GM19238 (cell line): ENCODE data around the gene CERS6.
A peak's percentile ranks its signal among the peaks of the same experiment; 100 is the strongest.

Experiments
- DNase-seq: peaks from one replicate; pipeline ENCODE4 v3.0.0; 2011; ENCODE audit warnings: low spot score; ENCODE audit not compliant: insufficient read length

CERS6 gene

GRCh38 chr2:168565512-168565911 lies 109.4 kb downstream of the CERS6 start:
- DNase-seq: no peak

GRCh38 chr2:168566974-168567665 lies 111.0 kb downstream of the CERS6 start:
- no peak for DNase-seq

- no peak for DNase-seq
These were observed 111.8 kb downstream of the CERS6 start for GRCh38 chr2:168567836-168568235.

GRCh38 chr2:168568476-168569267 lies 112.6 kb downstream of the CERS6 start:
- DNase-seq: no peak

- no peak for DNase-seq
These were observed 115.0 kb downstream of the CERS6 start for GRCh38 chr2:168571061-168571460.

GRCh38 chr2:168573128-168573903 lies 117.2 kb downstream of the CERS6 start:
- no peak for DNase-seq

- no peak for DNase-seq
These were observed 119.0 kb downstream of the CERS6 start for GRCh38 chr2:168574856-168575630.

GRCh38 chr2:168577885-168578284 lies 121.8 kb downstream of the CERS6 start:
- DNase-seq: no peak

- no peak for DNase-seq
These were observed 127.1 kb downstream of the CERS6 start for GRCh38 chr2:168583064-168583709.

GRCh38 chr2:168583710-168584521 lies 127.8 kb downstream of the CERS6 start:
- no peak for DNase-seq

GRCh38 chr2:168584911-168585310 lies 128.8 kb downstream of the CERS6 start:
- peak; percentile 7 for DNase-seq

- DNase-seq: no peak
These were observed 129.6 kb downstream of the CERS6 start for GRCh38 chr2:168585700-168586099.

GRCh38 chr2:168587307-168587706 lies 131.2 kb downstream of the CERS6 start:
- DNase-seq: no peak

GRCh38 chr2:168589236-168590211 lies 133.5 kb downstream of the CERS6 start:
- DNase-seq: no peak

GRCh38 chr2:168592181-168592831 lies 136.2 kb downstream of the CERS6 start:
- DNase-seq: no peak

- DNase-seq: no peak
These were observed 137.6 kb downstream of the CERS6 start for GRCh38 chr2:168593713-168594112.

- DNase-seq: no peak
These were observed 138.7 kb downstream of the CERS6 start for GRCh38 chr2:168594778-168595177.
